Activated naive CD4-positive, alpha-beta T cell treated with anti-CD3 and anti-CD28 coated beads, Interleukin-2, amount 50 U/mL, for 24 hours (primary cell): ENCODE data around the gene APOM.

ENCODE experiments used
- H3K27ac Mint-ChIP-seq: one replicate; pipeline ENCODE4 v1.8.0; 2021; ENCODE audit warnings: mild to moderate bottlenecking, mixed read lengths
- H3K27me3 Mint-ChIP-seq: one replicate; pipeline ENCODE4 v1.8.0; 2021; ENCODE audit warnings: mixed read lengths
- H3K36me3 Mint-ChIP-seq: one replicate; pipeline ENCODE4 v1.8.0; 2021; ENCODE audit warnings: mixed read lengths
- H3K4me1 Mint-ChIP-seq: one replicate; pipeline ENCODE4 v1.8.0; 2021; ENCODE audit warnings: mixed read lengths
- H3K4me3 Mint-ChIP-seq: one replicate; pipeline ENCODE4 v1.8.0; 2021; ENCODE audit warnings: mild to moderate bottlenecking, mixed read lengths
- H3K9me3 Mint-ChIP-seq: one replicate; pipeline ENCODE4 v1.8.0; 2021; ENCODE audit warnings: mixed read lengths

The APOM gene

GRCh38 chr6:31701666-31702404 lies 46.1 kb downstream of the APOM start:
- Mint-ChIP-seq H3K27ac (peak overlapping the region; percentile 99), H3K9me3 (no peaks in the 10 kb centered on the region), H3K4me1 (peaks cover 36% of the 10 kb centered on the region), H3K4me3 (peak overlapping the region; percentile 99), H3K36me3 (peaks cover 1% of the 10 kb centered on the region), H3K27me3 (no peaks in the 10 kb centered on the region)

GRCh38 chr6:31702405-31702818 lies 46.7 kb downstream of the APOM start:
- Mint-ChIP-seq H3K9me3 (no peaks in the 10 kb centered on the region), H3K36me3 (peaks cover 1% of the 10 kb centered on the region), H3K4me1 (peaks cover 33% of the 10 kb centered on the region), H3K27me3 (no peaks in the 10 kb centered on the region), H3K27ac (peak overlapping the region; percentile 99), H3K4me3 (peak overlapping the region; percentile 99)

GRCh38 chr6:31702819-31703716 lies 47.4 kb downstream of the APOM start, which contains the start of gene ABHD16A:
Gene ABHD16A, minus strand, starts transcription at chr6:31703324. Its CDS starts 43 bp downstream, at chr6:31703281.
- no peaks in the 10 kb centered on the region for H3K9me3 Mint-ChIP-seq
- H3K4me3 Mint-ChIP-seq: peak within 1 kb of the TSS; percentile 99
- no peaks in the 10 kb centered on the region for H3K27me3 Mint-ChIP-seq
- H3K4me1 Mint-ChIP-seq: peaks cover 26% of the 10 kb centered on the region
- peak within 1 kb of the TSS; percentile 99 for H3K27ac Mint-ChIP-seq
- H3K36me3 Mint-ChIP-seq: peaks cover under 1% of the 10 kb centered on the region

- Mint-ChIP-seq H3K27ac (no peak overlapping the region), H3K9me3 (no peaks in the 10 kb centered on the region), H3K4me1 (peaks cover 23% of the 10 kb centered on the region), H3K36me3 (no peaks in the 10 kb centered on the region), H3K4me3 (no peak overlapping the region), H3K27me3 (no peaks in the 10 kb centered on the region)
These were observed 50.2 kb downstream of the APOM start for GRCh38 chr6:31705931-31706330.

GRCh38 chr6:31706599-31706998 lies 50.9 kb downstream of the APOM start, which contains the start of gene LY6G6F:
Gene LY6G6F, plus strand, starts transcription at chr6:31706866. Its CDS starts 41 bp downstream, at chr6:31706907.
- Mint-ChIP-seq H3K36me3 (no peaks in the 10 kb centered on the region), H3K27me3 (no peaks in the 10 kb centered on the region), H3K27ac (peak within 1 kb of the TSS; percentile 30), H3K4me1 (peaks cover 22% of the 10 kb centered on the region), H3K9me3 (no peaks in the 10 kb centered on the region), H3K4me3 (no peak within 1 kb of the TSS)

GRCh38 chr6:31707701-31708100 lies 52.0 kb downstream of the APOM start:
- Mint-ChIP-seq H3K4me1 (peaks cover 18% of the 10 kb centered on the region), H3K27me3 (no peaks in the 10 kb centered on the region), H3K36me3 (no peaks in the 10 kb centered on the region), H3K4me3 (no peak overlapping the region), H3K27ac (no peak overlapping the region), H3K9me3 (no peaks in the 10 kb centered on the region)
